ENCODE measurements around the gene ATP1A1.

ATP1A1 gene

GRCh38 chr1:116434849-116435248, 61.8 kb downstream of the ATP1A1 start:
- Histone ChIP-seq H4K20me1 (ENCODE audit: low read depth, low read length) (no peaks in the 10 kb centered on the region), H3K4me3 (ENCODE audit: insufficient read depth, low read length, poor library complexity, severe bottlenecking) (no peak overlapping the region), H2AFZ (ENCODE audit: low read depth, low read length, severe bottlenecking) (no peak overlapping the region), H3K36me3 (ENCODE audit: low read length) (no peaks in the 10 kb centered on the region), H3K9me3 (ENCODE audit: insufficient read depth, low read length) (no peaks in the 10 kb centered on the region), H3K9me2 (replicated peaks; ENCODE audit: insufficient read depth, low read length) (no peaks in the 10 kb centered on the region), H3K4me2 (ENCODE audit: low read depth, low read length, poor library complexity, severe bottlenecking) (no peak overlapping the region), H3F3A (ENCODE audit: insufficient read depth) (peaks cover 10% of the 10 kb centered on the region; the same call in 1 of the 2 replicates), H3K27me3 (ENCODE audit: low read length) (no peaks in the 10 kb centered on the region), H3K9ac (ENCODE audit: low read length) (no peak overlapping the region), H3K27ac (ENCODE audit: low read depth, low read length) (no peak overlapping the region), H3K79me2 (ENCODE audit: insufficient read depth, low read length) (no peaks in the 10 kb centered on the region)
- no peak for TF ChIP-seq EZH2phosphoT487 (conservative IDR thresholded peaks at IDR 0.05; ENCODE audit: low read length)

DNA sequence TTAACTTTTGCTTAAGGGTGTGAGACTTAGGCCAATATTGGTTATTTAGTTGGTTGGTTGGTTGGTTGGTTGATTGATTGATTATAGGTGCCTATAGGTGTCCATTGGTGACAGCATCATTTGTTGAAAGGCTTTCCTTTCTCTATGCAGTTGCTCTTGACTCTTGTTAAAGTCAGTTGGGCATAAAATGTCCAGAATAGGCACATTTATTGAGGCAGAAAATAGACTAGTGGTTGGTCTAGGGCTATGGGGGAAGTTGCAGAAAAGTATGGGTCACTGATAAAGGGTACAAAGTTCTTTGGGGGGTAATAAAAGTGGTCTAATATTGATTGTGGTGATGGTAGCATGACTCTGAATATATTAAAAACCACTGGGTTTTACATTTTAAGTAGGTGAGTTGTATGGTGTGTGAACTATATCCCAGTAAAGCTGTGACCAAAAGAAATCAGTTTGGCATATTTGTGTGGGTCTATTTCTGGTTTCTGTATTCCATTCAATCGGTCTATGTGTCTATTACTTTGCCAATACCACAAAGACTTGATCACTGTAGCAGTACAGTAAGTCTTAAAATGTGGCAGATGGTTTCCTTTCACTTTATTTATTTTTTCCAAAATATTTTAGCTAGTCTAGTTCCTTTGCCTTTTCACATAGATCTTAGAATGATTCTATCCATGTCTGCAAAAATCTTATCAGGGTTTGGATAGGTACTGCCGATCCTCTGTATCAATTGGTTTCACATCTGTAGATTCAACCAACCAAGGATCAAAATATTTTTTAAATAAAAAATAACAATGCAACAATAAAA, 63.0 kb downstream of the ATP1A1 start:
- no peak overlapping the region for H3K9ac ChIP-seq (ENCODE audit: low read length)
- no peak overlapping the region for H2AFZ ChIP-seq (ENCODE audit: low read depth, low read length, severe bottlenecking)
- no peak overlapping the region for H3K4me3 ChIP-seq (ENCODE audit: insufficient read depth, low read length, poor library complexity, severe bottlenecking)
- no peaks in the 10 kb centered on the region for H3K9me3 ChIP-seq (ENCODE audit: insufficient read depth, low read length)
- TF ChIP-seq CTCF (IDR thresholded peaks at IDR 0.05; ENCODE audit: insufficient read depth, low read length, poor library complexity, severe bottlenecking) (no peak), EZH2phosphoT487 (conservative IDR thresholded peaks at IDR 0.05; ENCODE audit: low read length) (no peak)
- H3K9me2 ChIP-seq (replicated peaks; ENCODE audit: insufficient read depth, low read length) = no peaks in the 10 kb centered on the region
- no peaks in the 10 kb centered on the region for H3K27me3 ChIP-seq (ENCODE audit: low read length)
- H4K20me1 ChIP-seq (ENCODE audit: low read depth, low read length) = no peaks in the 10 kb centered on the region
- no peaks in the 10 kb centered on the region for H3K36me3 ChIP-seq (ENCODE audit: low read length)
- H3K79me2 ChIP-seq (ENCODE audit: insufficient read depth, low read length) = no peaks in the 10 kb centered on the region
- no peak overlapping the region for H3K4me2 ChIP-seq (ENCODE audit: low read depth, low read length, poor library complexity, severe bottlenecking)
- H3F3A ChIP-seq (ENCODE audit: insufficient read depth) = peaks cover 10% of the 10 kb centered on the region; the same call in 1 of the 2 replicates
- H3K27ac ChIP-seq (ENCODE audit: low read depth, low read length) = no peak overlapping the region

GRCh38 chr1:116436611-116436970, 63.5 kb downstream of the ATP1A1 start:
- TF ChIP-seq EZH2phosphoT487 (conservative IDR thresholded peaks at IDR 0.05; ENCODE audit: low read length) = no peak
- no peak for TF ChIP-seq CTCF (IDR thresholded peaks at IDR 0.05; ENCODE audit: insufficient read depth, low read length, poor library complexity, severe bottlenecking)
- Histone ChIP-seq H3K9me2 (replicated peaks; ENCODE audit: insufficient read depth, low read length) (no peaks in the 10 kb centered on the region), H3K9ac (ENCODE audit: low read length) (no peak overlapping the region), H3K36me3 (ENCODE audit: low read length) (no peaks in the 10 kb centered on the region), H3K4me2 (ENCODE audit: low read depth, low read length, poor library complexity, severe bottlenecking) (no peak overlapping the region), H3K9me3 (ENCODE audit: insufficient read depth, low read length) (no peaks in the 10 kb centered on the region), H3K27ac (ENCODE audit: low read depth, low read length) (no peak overlapping the region), H3K27me3 (ENCODE audit: low read length) (no peaks in the 10 kb centered on the region), H3K4me3 (ENCODE audit: insufficient read depth, low read length, poor library complexity, severe bottlenecking) (no peak overlapping the region), H3F3A (ENCODE audit: insufficient read depth) (peaks cover 10% of the 10 kb centered on the region; the same call in 1 of the 2 replicates), H3K79me2 (ENCODE audit: insufficient read depth, low read length) (no peaks in the 10 kb centered on the region), H2AFZ (ENCODE audit: low read depth, low read length, severe bottlenecking) (no peak overlapping the region), H4K20me1 (ENCODE audit: low read depth, low read length) (no peaks in the 10 kb centered on the region)

DNA sequence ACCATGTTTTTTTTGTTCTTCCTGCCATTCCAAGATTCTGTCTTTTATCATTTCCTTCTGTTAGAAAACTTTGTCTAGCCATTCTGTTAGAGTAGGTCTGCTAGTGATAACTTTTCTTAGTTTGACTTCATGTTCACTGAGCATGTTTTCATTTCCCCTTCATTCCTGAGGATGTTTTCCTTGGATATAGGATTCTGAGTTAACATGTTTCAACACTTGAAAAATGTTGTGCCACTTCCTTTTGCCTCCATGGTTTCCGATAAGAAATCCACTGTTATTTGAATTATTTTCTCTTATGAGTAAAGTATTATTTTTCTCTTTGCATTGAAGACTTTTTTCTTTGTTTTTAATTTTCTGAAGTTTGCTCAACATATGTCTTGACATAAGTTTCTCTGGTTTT, 66.7 kb downstream of the ATP1A1 start:
- Histone ChIP-seq H2AFZ (ENCODE audit: low read depth, low read length, severe bottlenecking) (no peak overlapping the region), H3K27me3 (ENCODE audit: low read length) (no peaks in the 10 kb centered on the region), H3K9ac (ENCODE audit: low read length) (no peak overlapping the region), H3K4me3 (ENCODE audit: insufficient read depth, low read length, poor library complexity, severe bottlenecking) (no peak overlapping the region), H4K20me1 (ENCODE audit: low read depth, low read length) (no peaks in the 10 kb centered on the region), H3K27ac (ENCODE audit: low read depth, low read length) (no peak overlapping the region), H3F3A (ENCODE audit: insufficient read depth) (peaks cover 10% of the 10 kb centered on the region; the same call in 1 of the 2 replicates), H3K79me2 (ENCODE audit: insufficient read depth, low read length) (no peaks in the 10 kb centered on the region), H3K9me2 (replicated peaks; ENCODE audit: insufficient read depth, low read length) (no peaks in the 10 kb centered on the region), H3K4me2 (ENCODE audit: low read depth, low read length, poor library complexity, severe bottlenecking) (no peak overlapping the region), H3K9me3 (ENCODE audit: insufficient read depth, low read length) (no peaks in the 10 kb centered on the region), H3K36me3 (ENCODE audit: low read length) (no peaks in the 10 kb centered on the region)
- TF ChIP-seq CTCF (IDR thresholded peaks at IDR 0.05; ENCODE audit: insufficient read depth, low read length, poor library complexity, severe bottlenecking) (no peak), EZH2phosphoT487 (conservative IDR thresholded peaks at IDR 0.05; ENCODE audit: low read length) (no peak)
